Measurements from ENCODE around the gene SPATC1L.
A peak's percentile ranks its signal among the peaks of the same experiment; 100 is the strongest.
"Not testable (repeated sequence)": the region's sequence is repeated elsewhere in the genome, so short reads cannot be mapped to it uniquely, and the experiment has no call there.

The SPATC1L gene

GRCh38 chr21:46150491-46151121 lies 33.7 kb downstream of the SPATC1L start:
- H3K4me3 ChIP-seq (replicated peaks; ENCODE audit: low read depth, low read length) = no peak overlapping the region
- no peak for TF ChIP-seq CTCF (IDR thresholded peaks at IDR 0.05; ENCODE audit: low read depth, low read length, missing control alignments)
- DNase-seq (ENCODE audit: extremely low read depth, low read depth) = no peak

- no peak overlapping the region for H3K4me3 ChIP-seq (replicated peaks; ENCODE audit: low read depth, low read length)
- no peak for DNase-seq (ENCODE audit: extremely low read depth, low read depth)
- no peak for TF ChIP-seq CTCF (IDR thresholded peaks at IDR 0.05; ENCODE audit: low read depth, low read length, missing control alignments)
These were observed 34.2 kb downstream of the SPATC1L start for GRCh38 chr21:46150073-46150472.

GRCh38 chr21:46149205-46149901 lies 34.9 kb downstream of the SPATC1L start:
- DNase-seq (ENCODE audit: extremely low read depth, low read depth) = no peak
- no peak overlapping the region for H3K4me3 ChIP-seq (replicated peaks; ENCODE audit: low read depth, low read length)
- TF ChIP-seq CTCF (IDR thresholded peaks at IDR 0.05; ENCODE audit: low read depth, low read length, missing control alignments) = no peak

- no peak for TF ChIP-seq CTCF (IDR thresholded peaks at IDR 0.05; ENCODE audit: low read depth, low read length, missing control alignments)
- no peak for DNase-seq (ENCODE audit: extremely low read depth, low read depth)
- H3K4me3 ChIP-seq (replicated peaks; ENCODE audit: low read depth, low read length) = no peak overlapping the region
These were observed 36.2 kb downstream of the SPATC1L start for GRCh38 chr21:46148106-46148505.

- H3K4me3 ChIP-seq (replicated peaks; ENCODE audit: low read depth, low read length); DNase-seq (ENCODE audit: extremely low read depth, low read depth): not testable (repeated sequence)
- peak; percentile 66 for TF ChIP-seq CTCF (IDR thresholded peaks at IDR 0.05; ENCODE audit: low read depth, low read length, missing control alignments)
These were observed 36.8 kb downstream of the SPATC1L start for GRCh38 chr21:46147429-46147828.

GRCh38 chr21:46146856-46147255 lies 37.4 kb downstream of the SPATC1L start:
- DNase-seq (ENCODE audit: extremely low read depth, low read depth) = no peak

More at GRCh38 chr21:46146856-46147255, 37.4 kb downstream of the SPATC1L start:
- H3K4me3 ChIP-seq (replicated peaks; ENCODE audit: low read depth, low read length) = no peak overlapping the region
- TF ChIP-seq CTCF (IDR thresholded peaks at IDR 0.05; ENCODE audit: low read depth, low read length, missing control alignments) = no peak

All from HFF-Myc (cell line).